Tibial nerve (tissue), 3 donors: ENCODE results near the gene ZYG11B.

Source experiments
- CTCF ChIP-seq, 5 experiments: fragments of 200-600 bp in 3 of 5; fragments of 450-650 bp in 2 of 5; sonication (generic) in 3 of 5; IDR thresholded peaks; one replicate each; pipeline ENCODE4 v1.5.1; 2016 to 2019; ENCODE audit warnings: antibody characterized with exemption in 5 of 5, mild to moderate bottlenecking in 3 of 5, moderate library complexity in 2 of 5
- POLR2A ChIP-seq, 2 donors: fragments of 450-650 bp; IDR thresholded peaks; one replicate each; pipeline ENCODE4 v1.6.1; 2017; ENCODE audit warnings: antibody characterized with exemption in 2 of 2, mild to moderate bottlenecking in 2 of 2, moderate library complexity in 2 of 2

GRCh38 chr1:52855584-52855983, 129.3 kb downstream of the ZYG11B start:
- TF ChIP-seq CTCF (IDR thresholded peaks at IDR 0.05) (no peak), POLR2A (IDR thresholded peaks at IDR 0.05) (no peak)
